NCI-H2107 treated with DMSO at 0.1 percent for 48 hours (cell line): Measurements from ENCODE around the gene MALAT1.

Experiments used
- DNase-seq: peaks from one replicate; lab custom pipeline; 2025; ENCODE audit not compliant: unreplicated experiment; lab: John Stamatoyannopoulos, UW

MALAT1 gene

GRCh38 chr11:65554842-65555430 lies 56.1 kb downstream of the MALAT1 start:
- no peak for DNase-seq

GRCh38 chr11:65555693-65556231 lies 56.9 kb downstream of the MALAT1 start:
- no peak for DNase-seq
